GM12892 (cell line): ENCODE measurements around the gene YPEL3.

Experiments
- POLR2A ChIP-seq: IDR thresholded peaks from 2 replicates; pipeline ENCODE4 v1.6.1; 2011; ENCODE audit warnings: low read depth, low read length, control low read depth
- TAF1 ChIP-seq: IDR thresholded peaks from 2 replicates; pipeline ENCODE4 v1.6.1; 2011; ENCODE audit warnings: low read depth, mild to moderate bottlenecking, control low read depth, low read length, borderline replicate concordance

DNA sequence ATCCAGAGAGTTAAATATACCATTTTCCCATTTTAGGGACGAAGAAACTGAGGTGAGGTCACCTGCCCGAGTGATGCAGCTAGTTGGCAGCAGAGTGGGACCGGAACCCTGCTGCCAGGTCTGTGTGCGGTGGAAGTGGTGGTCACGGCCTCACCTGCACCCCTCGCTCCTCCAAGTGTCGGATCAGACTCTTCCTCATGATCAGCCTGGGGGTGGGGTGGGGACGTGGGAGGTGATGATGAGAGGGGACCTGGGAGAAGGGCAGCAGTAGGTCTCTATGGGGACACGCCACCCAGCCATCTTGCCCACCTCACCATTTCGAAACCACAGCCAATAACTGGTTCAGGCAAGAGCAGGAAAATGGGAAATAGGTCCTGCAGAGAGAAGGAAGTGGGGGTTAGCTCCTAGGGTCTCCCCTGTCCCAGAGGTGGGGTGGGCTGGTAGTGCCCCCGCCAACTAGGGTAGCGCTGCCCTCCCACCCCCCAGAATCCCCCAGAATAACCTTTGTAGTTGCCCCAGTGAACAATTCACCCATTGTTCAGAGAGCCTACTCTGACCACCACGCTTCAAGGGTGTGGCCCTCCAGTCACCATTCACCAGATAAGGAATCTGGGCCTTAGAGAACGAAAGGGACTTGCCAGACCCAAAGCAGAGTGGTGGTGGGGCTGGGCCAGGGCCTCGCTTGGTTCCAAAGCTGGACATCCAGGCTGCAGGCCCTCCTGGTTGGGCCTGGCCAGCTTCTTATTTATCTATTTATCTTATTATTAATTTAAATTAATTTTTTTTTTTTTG lies 12.2 kb upstream of the YPEL3 start:
- TF ChIP-seq TAF1 (no peak), POLR2A (no peak)
